PC-3 (cell line): Measurements from ENCODE around the gene ADAMTSL1. TPM values are rescaled to one million over a fixed set of nuclear protein-coding genes. Genes with fewer than 3 reads are reported as not detected.

ENCODE experiments used
- ATAC-seq: fragments of 200-7000 bp; cut with Tn5 transposase; 2 replicates; pipeline ENCODE4 v1.9.1; 2020; ENCODE audit warnings: mild to moderate bottlenecking, moderate library complexity
- BruUV-seq: library from RNA; stranded (reverse); fragments of 400-500 nt; replicated peaks from 2 replicates; lab custom pipeline; 2021; lab: Mats Ljungman, UMichigan
- CTCF ChIA-PET: fragments of 300-600 bp; sonication (Branson Sonifier 250); formaldehyde crosslinking; loops from one replicate; lab custom pipeline; 2022; ENCODE audit warnings: antibody characterized with exemption; lab: Charles Lee
- POLR2A ChIA-PET: fragments of 300-600 bp; sonication (Branson Sonifier 250); formaldehyde crosslinking; loops from one replicate; lab custom pipeline; 2022; ENCODE audit warnings: antibody characterized with exemption; ENCODE audit not compliant: unreplicated experiment; lab: Charles Lee
- DNase-seq: peaks from one replicate; pipeline ENCODE4 v3.0.0-alpha.2; 2015
- H2AFZ ChIP-seq: fragments of 300-600 bp; sonication (generic); 2 replicates; pipeline ENCODE4 v1.6.0; 2016; ENCODE audit warnings: antibody characterized with exemption, low read length
- H3F3A ChIP-seq: fragments of 300-600 bp; sonication (generic); one replicate; pipeline ENCODE4 v1.6.0; 2017; ENCODE audit warnings: antibody characterized with exemption, low read length, control low read depth, mild to moderate bottlenecking; ENCODE audit not compliant: unreplicated experiment
- H3K27ac ChIP-seq: fragments of 300-600 bp; sonication (generic); 2 replicates; pipeline ENCODE4 v1.5.1; 2016; ENCODE audit warnings: mild to moderate bottlenecking, low read length
- H3K27me3 ChIP-seq: fragments of 300-600 bp; sonication (generic); 2 replicates; pipeline ENCODE4 v1.6.1; 2016; ENCODE audit warnings: low read length, mixed read lengths
- H3K36me3 ChIP-seq: fragments of 300-600 bp; sonication (generic); 2 replicates; pipeline ENCODE4 v1.6.1; 2016; ENCODE audit warnings: low read depth, mixed run types, low read length, mixed read lengths
- H3K4me1 ChIP-seq: fragments of 300-600 bp; sonication (generic); 2 replicates; pipeline ENCODE4 v1.5.1; 2016; ENCODE audit warnings: low read length; ENCODE audit not compliant: insufficient read depth
- H3K4me2 ChIP-seq: fragments of 300-600 bp; sonication (generic); 2 replicates; pipeline ENCODE4 v1.6.0; 2016; ENCODE audit warnings: low read length
- H3K4me3 ChIP-seq: fragments of 300-600 bp; sonication (generic); 2 replicates; pipeline ENCODE4 v1.5.1; 2016; ENCODE audit warnings: mild to moderate bottlenecking, low read length, mixed read lengths
- H3K79me2 ChIP-seq: fragments of 300-600 bp; sonication (generic); 2 replicates; pipeline ENCODE4 v1.6.1; 2017; ENCODE audit warnings: low read length, mixed read lengths
- H3K9ac ChIP-seq: fragments of 300-600 bp; sonication (generic); 2 replicates; pipeline ENCODE4 v1.6.0; 2016; ENCODE audit warnings: mild to moderate bottlenecking, low read length
- H3K9me2 ChIP-seq: fragments of 300-600 bp; sonication (generic); replicated peaks from 2 replicates; pipeline ENCODE4 v1.6.1; 2016; ENCODE audit warnings: mixed run types, low read length, mixed read lengths
- H3K9me3 ChIP-seq: fragments of 300-600 bp; sonication (generic); 2 replicates; pipeline ENCODE4 v1.6.1; 2016; ENCODE audit warnings: low read length, mixed read lengths
- H4K20me1 ChIP-seq: fragments of 300-600 bp; sonication (generic); 2 replicates; pipeline ENCODE4 v1.6.1; 2016; ENCODE audit warnings: low read length, mixed read lengths
- EZH2 ChIP-seq: fragments of 300-600 bp; sonication (generic); IDR thresholded peaks from one replicate; pipeline ENCODE4 v1.6.1; 2017; ENCODE audit warnings: antibody characterized with exemption, mild to moderate bottlenecking, low read length; ENCODE audit not compliant: unreplicated experiment
- EZH2phosphoT487 ChIP-seq: fragments of 300-600 bp; sonication (generic); IDR thresholded peaks from 2 replicates; pipeline ENCODE4 v1.6.1; 2018; ENCODE audit warnings: mild to moderate bottlenecking, antibody characterized with exemption, low read length, borderline replicate concordance
- intact Hi-C: fragments of 100-400 bp; cut with micrococcal nuclease; formaldehyde crosslinking; loops from 2 replicates; pipeline ENCODE4 v1.9.0; 2023
- total RNA-seq: library from RNA; depleted of rRNA; stranded (reverse); fragments of >200 nt; gene quantifications from 2 replicates; pipeline ENCODE4 v1.2.3, GENCODE V29; 2014
- TF ChIP-seq, protein P1 (sequence below): fragments of 300-600 bp; sonication (generic); conservative IDR thresholded peaks from 2 replicates; pipeline ENCODE4 v1.5.1; 2017; ENCODE audit warnings: antibody characterized with exemption, low read depth, mild to moderate bottlenecking, low read length

Gene ADAMTSL1
- total RNA-seq, 1 experiment from 2014 or later: 0.26 TPM

DNA sequence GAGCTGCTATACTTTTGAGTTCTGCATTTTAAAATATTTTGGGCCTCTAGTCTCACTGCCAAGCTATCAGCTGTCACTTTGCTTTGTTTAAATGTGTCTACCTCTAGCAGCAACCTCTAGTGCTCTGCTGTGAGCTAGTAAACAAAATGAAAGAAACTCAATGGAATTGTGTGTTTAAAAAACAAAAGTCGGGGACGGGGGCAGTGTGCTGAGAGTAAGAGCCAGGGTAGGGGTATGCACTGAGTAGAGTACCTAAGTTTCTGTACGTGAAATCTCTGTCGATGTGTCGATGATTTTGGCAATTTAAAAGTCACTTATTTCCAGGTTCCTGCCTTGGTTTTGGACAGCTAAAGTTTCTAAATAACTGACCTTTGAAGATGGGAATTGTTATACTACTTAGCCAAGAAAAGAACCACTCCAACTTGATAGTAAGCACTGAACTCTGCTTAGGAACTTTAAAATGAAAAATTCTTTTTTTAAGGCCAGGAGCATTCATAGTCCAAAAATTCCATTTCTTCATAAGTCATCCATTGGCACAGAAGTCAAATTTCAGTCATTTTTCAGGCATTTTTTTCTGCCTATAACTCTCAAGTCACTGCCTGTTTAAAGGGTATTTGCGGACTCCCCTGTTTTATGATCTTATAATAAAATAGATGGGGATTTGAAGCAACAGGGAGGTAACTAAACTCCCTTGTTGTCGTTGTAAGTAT, 447.6 kb downstream of the ADAMTSL1 start:
- POLR2A ChIA-PET: no interaction called here
- ATAC-seq (no peak), DNase-seq (no peak)
- Histone ChIP-seq H3K36me3 (no peaks in the 10 kb centered on the region), H3K79me2 (no peaks in the 10 kb centered on the region), H3K4me2 (no peak overlapping the region), H2AFZ (no peak overlapping the region), H3K9ac (no peak overlapping the region), H3K9me3 (no peaks in the 10 kb centered on the region), H3F3A (no peaks in the 10 kb centered on the region), H3K27ac (no peak overlapping the region), H4K20me1 (no peaks in the 10 kb centered on the region), H3K27me3 (no peaks in the 10 kb centered on the region), H3K4me1 (no peaks in the 10 kb centered on the region), H3K9me2 (no peaks in the 10 kb centered on the region), H3K4me3 (no peak overlapping the region)
- CTCF ChIA-PET: no interaction called here
- TF ChIP-seq EZH2phosphoT487 (no peak), EZH2 (no peak)
- TF ChIP-seq, protein P1, sequence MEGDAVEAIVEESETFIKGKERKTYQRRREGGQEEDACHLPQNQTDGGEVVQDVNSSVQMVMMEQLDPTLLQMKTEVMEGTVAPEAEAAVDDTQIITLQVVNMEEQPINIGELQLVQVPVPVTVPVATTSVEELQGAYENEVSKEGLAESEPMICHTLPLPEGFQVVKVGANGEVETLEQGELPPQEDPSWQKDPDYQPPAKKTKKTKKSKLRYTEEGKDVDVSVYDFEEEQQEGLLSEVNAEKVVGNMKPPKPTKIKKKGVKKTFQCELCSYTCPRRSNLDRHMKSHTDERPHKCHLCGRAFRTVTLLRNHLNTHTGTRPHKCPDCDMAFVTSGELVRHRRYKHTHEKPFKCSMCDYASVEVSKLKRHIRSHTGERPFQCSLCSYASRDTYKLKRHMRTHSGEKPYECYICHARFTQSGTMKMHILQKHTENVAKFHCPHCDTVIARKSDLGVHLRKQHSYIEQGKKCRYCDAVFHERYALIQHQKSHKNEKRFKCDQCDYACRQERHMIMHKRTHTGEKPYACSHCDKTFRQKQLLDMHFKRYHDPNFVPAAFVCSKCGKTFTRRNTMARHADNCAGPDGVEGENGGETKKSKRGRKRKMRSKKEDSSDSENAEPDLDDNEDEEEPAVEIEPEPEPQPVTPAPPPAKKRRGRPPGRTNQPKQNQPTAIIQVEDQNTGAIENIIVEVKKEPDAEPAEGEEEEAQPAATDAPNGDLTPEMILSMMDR: no peak
- intact Hi-C loops: no loop called here
- BruUV-seq: no TSS peak

DNA sequence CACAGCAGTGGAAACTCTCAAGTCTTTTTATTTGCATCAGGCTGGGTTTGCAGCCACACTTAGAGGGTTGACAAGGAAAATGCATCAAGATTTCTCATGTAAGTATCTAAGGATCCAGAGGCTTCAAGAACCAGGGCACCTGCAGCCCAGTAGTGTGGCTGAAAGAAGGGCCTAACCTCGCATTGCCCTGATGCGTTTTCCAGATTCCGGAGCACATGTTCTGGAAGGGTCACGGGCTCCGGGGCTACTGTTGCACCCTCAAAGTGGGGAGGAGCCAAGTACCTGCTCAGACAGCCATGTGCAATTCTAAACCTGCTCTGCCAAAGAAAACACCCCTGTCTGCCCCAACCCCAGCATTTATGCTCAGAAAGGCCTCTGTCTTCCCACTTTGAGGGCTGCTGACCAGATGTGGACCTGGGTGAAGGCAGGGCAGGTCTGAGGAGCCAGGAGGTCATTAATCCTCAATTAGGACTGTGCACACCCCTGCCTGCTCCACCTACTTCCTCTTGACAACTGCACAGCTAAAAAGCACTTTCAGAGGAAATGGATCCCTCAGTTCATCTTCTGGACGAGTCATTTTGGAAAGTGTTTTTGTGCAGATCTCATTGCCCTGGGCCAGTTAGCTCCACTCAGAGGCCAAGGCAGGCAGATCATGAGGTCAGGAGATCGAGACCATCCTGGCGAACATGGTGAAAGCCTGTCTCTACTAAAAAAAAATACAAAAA, 448.4 kb downstream of the ADAMTSL1 start:
- intact Hi-C loops: no loop called here
- H3K27me3 ChIP-seq: no peaks in the 10 kb centered on the region
- H3K79me2 ChIP-seq: no peaks in the 10 kb centered on the region
- H3K9ac ChIP-seq: no peak overlapping the region
- ATAC-seq (no peak), DNase-seq (no peak)
- no peaks in the 10 kb centered on the region for H4K20me1 ChIP-seq
- no TSS peak for BruUV-seq
- TF ChIP-seq EZH2 (no peak), EZH2phosphoT487 (no peak)
- TF ChIP-seq, protein P1: no peak
- H3K27ac ChIP-seq: no peak overlapping the region
- H3K9me2 ChIP-seq: no peaks in the 10 kb centered on the region
- H3K9me3 ChIP-seq: no peaks in the 10 kb centered on the region
- no peaks in the 10 kb centered on the region for H3K4me1 ChIP-seq
- ChIA-PET POLR2A (no interaction called here), CTCF (no interaction called here)
- no peaks in the 10 kb centered on the region for H3K36me3 ChIP-seq
- no peak overlapping the region for H3K4me2 ChIP-seq
- no peak overlapping the region for H3K4me3 ChIP-seq
- H3F3A ChIP-seq: no peaks in the 10 kb centered on the region
- no peak overlapping the region for H2AFZ ChIP-seq

DNA sequence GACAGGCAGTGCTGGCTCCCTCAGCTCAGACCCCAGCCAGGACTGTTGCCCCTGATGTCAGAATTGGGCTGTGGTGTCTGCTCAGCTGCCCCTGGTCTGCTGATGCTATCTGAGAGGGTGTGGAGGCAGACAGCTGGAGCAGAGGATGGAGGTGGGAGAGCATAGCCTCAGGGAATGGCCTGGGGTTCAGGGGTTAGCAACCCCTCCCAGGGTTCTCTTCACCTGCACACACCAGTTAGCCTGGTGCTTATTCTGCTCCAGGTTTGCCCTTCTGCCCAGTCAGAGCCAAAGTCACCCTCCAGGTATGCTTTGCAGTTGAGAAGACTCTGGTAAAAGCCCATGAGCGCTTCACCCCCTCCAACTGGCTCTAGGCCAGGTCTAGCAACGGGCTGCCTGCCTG, 449.2 kb downstream of the ADAMTSL1 start:
- CTCF ChIA-PET: no interaction called here
- POLR2A ChIA-PET: no interaction called here
- Histone ChIP-seq H3K4me2 (no peak overlapping the region), H3K27ac (no peak overlapping the region), H3K79me2 (no peaks in the 10 kb centered on the region), H3K9me2 (no peaks in the 10 kb centered on the region), H3K4me1 (no peaks in the 10 kb centered on the region), H3K4me3 (no peak overlapping the region), H3K9ac (no peak overlapping the region), H2AFZ (no peak overlapping the region), H3K36me3 (no peaks in the 10 kb centered on the region), H4K20me1 (no peaks in the 10 kb centered on the region), H3F3A (no peaks in the 10 kb centered on the region), H3K9me3 (no peaks in the 10 kb centered on the region), H3K27me3 (no peaks in the 10 kb centered on the region)
- TF ChIP-seq EZH2: no peak
- TF ChIP-seq EZH2phosphoT487: no peak
- TF ChIP-seq, protein P1: no peak
- ATAC-seq (no peak), DNase-seq (no peak)
- no TSS peak for BruUV-seq
- intact Hi-C loops: no loop called here
